GM23338 (cell line): ENCODE measurements around the gene NWD2. TPM values are rescaled to one million over a fixed set of nuclear protein-coding genes. Genes with fewer than 3 reads are reported as not detected.

ENCODE experiments used
- ATAC-seq: fragments of 200-7000 bp; cut with Tn5 transposase; 3 replicates; pipeline ENCODE4 v1.9.1; 2020
- DNase-seq: peaks from one replicate; pipeline ENCODE4 v3.0.0-alpha.2; 2015; ENCODE audit warnings: low spot score
- H2AFZ ChIP-seq: fragments of 200-600 bp; sonication (generic); 2 replicates; pipeline ENCODE4 v1.8.0; 2016; ENCODE audit warnings: antibody characterized with exemption, mild to moderate bottlenecking, moderate library complexity
- H3F3A ChIP-seq: fragments of 200-600 bp; sonication (generic); replicated peaks from 2 replicates; pipeline ENCODE4 v1.8.0; 2017; ENCODE audit warnings: antibody characterized with exemption, mixed run types, low read depth
- H3K27ac ChIP-seq: fragments of 200-600 bp; sonication (generic); 2 replicates; pipeline ENCODE4 v1.6.1; 2016; ENCODE audit warnings: low read depth
- H3K27me3 ChIP-seq: fragments of 200-600 bp; sonication (generic); 2 replicates; pipeline ENCODE4 v1.8.0; 2016; ENCODE audit warnings: mild to moderate bottlenecking, mixed run types, moderate library complexity; ENCODE audit not compliant: insufficient read depth
- H3K36me3 ChIP-seq: fragments of 200-600 bp; sonication (generic); 2 replicates; pipeline ENCODE4 v1.8.0; 2016; ENCODE audit warnings: mild to moderate bottlenecking; ENCODE audit not compliant: insufficient read depth
- H3K4me1 ChIP-seq: fragments of 200-600 bp; sonication (generic); 2 replicates; pipeline ENCODE4 v1.8.0; 2016; ENCODE audit warnings: mild to moderate bottlenecking, moderate library complexity; ENCODE audit not compliant: insufficient read depth
- H3K4me2 ChIP-seq: fragments of 200-600 bp; sonication (generic); 2 replicates; pipeline ENCODE4 v1.7.1; 2017; ENCODE audit warnings: mixed run types
- H3K4me3 ChIP-seq: fragments of 200-600 bp; sonication (generic); 2 replicates; pipeline ENCODE4 v1.6.1; 2016; ENCODE audit warnings: mixed run types
- H3K79me2 ChIP-seq: fragments of 200-600 bp; sonication (generic); replicated peaks from 2 replicates; pipeline ENCODE4 v1.8.0; 2017; ENCODE audit warnings: mild to moderate bottlenecking; ENCODE audit not compliant: insufficient read depth
- H3K9me2 ChIP-seq: fragments of 200-600 bp; sonication (generic); 2 replicates; pipeline ENCODE4 v1.8.0; 2017; ENCODE audit not compliant: insufficient read depth
- H4K20me1 ChIP-seq: fragments of 200-600 bp; sonication (generic); replicated peaks from 2 replicates; pipeline ENCODE4 v1.8.0; 2017; ENCODE audit warnings: mild to moderate bottlenecking; ENCODE audit not compliant: insufficient read depth
- H3K27ac Mint-ChIP-seq: 2 replicates; pipeline ENCODE4 v1.8.0; 2020; ENCODE audit warnings: inconsistent platforms, mild to moderate bottlenecking, moderate library complexity, mixed read lengths
- H3K27me3 Mint-ChIP-seq: 3 replicates; pipeline ENCODE4 v1.8.0; 2022; ENCODE audit warnings: low read depth, mild to moderate bottlenecking, moderate library complexity, mixed read lengths, inconsistent platforms; ENCODE audit not compliant: insufficient read depth, poor library complexity
- H3K36me3 Mint-ChIP-seq: 3 replicates; pipeline ENCODE4 v1.8.0; 2021; ENCODE audit warnings: low read depth, mild to moderate bottlenecking, inconsistent platforms, moderate library complexity, mixed read lengths
- H3K4me1 Mint-ChIP-seq: 3 replicates; pipeline ENCODE4 v1.8.0; 2020; ENCODE audit warnings: mild to moderate bottlenecking, inconsistent platforms, mixed read lengths
- H3K4me3 Mint-ChIP-seq: 3 replicates; pipeline ENCODE4 v1.8.0; 2021; ENCODE audit warnings: moderate library complexity, mild to moderate bottlenecking, inconsistent platforms, mixed read lengths
- H3K9me3 Mint-ChIP-seq: 3 replicates; pipeline ENCODE4 v1.8.0; 2020; ENCODE audit warnings: moderate library complexity, mild to moderate bottlenecking, inconsistent platforms, mixed read lengths
- EZH2 ChIP-seq: fragments of 200-600 bp; sonication (generic); IDR thresholded peaks from one replicate; pipeline ENCODE4 v1.8.0; 2017; ENCODE audit warnings: antibody characterized with exemption, mild to moderate bottlenecking, low read depth; ENCODE audit not compliant: unreplicated experiment
- JUNB ChIP-seq: IDR thresholded peaks from one replicate; pipeline ENCODE4 v1.6.1; 2016; ENCODE audit warnings: antibody characterized with exemption; ENCODE audit not compliant: unreplicated experiment
- ZNF462 ChIP-seq: fragments of 250-450 bp; sonication (Bioruptor Pico); IDR thresholded peaks from 2 replicates; pipeline ENCODE4 v1.5.0; 2020; ENCODE audit warnings: mild to moderate bottlenecking, moderate library complexity
- polyA plus RNA-seq: library from polyadenylated mRNA; unstranded; fragments of >200 nt; fragmentation: Nextera tagmentation; extraction: Ambion mirVana; gene quantifications from 2 replicates; pipeline ENCODE4 v1.2.1, GENCODE V29; 2016
- total RNA-seq: library from RNA; depleted of rRNA; stranded (reverse); fragments of >200 nt; shearing (Covaris generic); gene quantifications from 2 replicates; pipeline ENCODE4 v1.2.3, GENCODE V29; 2014

The NWD2 gene
- total and polyA plus RNA-seq, 2 experiments from 2014 or later = 0.07 TPM; not detected in 1

DNA sequence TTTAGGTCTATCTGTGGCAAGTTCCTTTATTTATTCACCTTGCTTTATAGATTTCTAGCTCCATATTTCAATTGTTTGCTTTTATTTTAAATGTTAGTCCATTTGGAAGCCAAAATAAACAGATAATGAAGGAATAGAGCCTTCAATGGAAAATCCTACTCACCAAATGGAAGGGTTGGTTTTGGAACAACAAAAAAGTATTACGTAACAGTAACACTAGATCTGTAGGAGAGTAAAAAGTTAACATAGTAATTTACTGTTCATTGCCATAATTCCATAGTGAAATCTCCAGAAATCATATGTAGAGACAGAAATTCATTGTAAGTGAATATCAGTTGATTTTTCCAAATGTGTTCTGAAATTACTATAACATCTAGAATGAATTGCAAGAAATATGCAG, 34.6 kb downstream of the NWD2 start:
- no peaks in the 10 kb centered on the region for H3K27me3 Mint-ChIP-seq
- H3K79me2 ChIP-seq = no peaks in the 10 kb centered on the region
- ATAC-seq = no peak

More for the DNA sequence above, 34.6 kb downstream of the NWD2 start:
- H4K20me1 ChIP-seq = no peaks in the 10 kb centered on the region
- no peaks in the 10 kb centered on the region for H3K27me3 ChIP-seq
- Mint-ChIP-seq H3K4me3 (no peak overlapping the region), H3K36me3 (no peaks in the 10 kb centered on the region), H3K27ac (no peak overlapping the region), H3K4me1 (peaks cover 3% of the 10 kb centered on the region; the same call in 1 of the 3 replicates), H3K9me3 (no peaks in the 10 kb centered on the region)
- no peaks in the 10 kb centered on the region for H3K4me1 ChIP-seq
- TF ChIP-seq JUNB (no peak), ZNF462 (CRISPR knock-in tag) (no peak), EZH2 (no peak)
- H2AFZ ChIP-seq = no peak overlapping the region
- no peaks in the 10 kb centered on the region for H3K9me2 ChIP-seq
- no peaks in the 10 kb centered on the region for H3K36me3 ChIP-seq
- H3K27ac ChIP-seq = no peak overlapping the region
- H3K4me3 ChIP-seq = no peak overlapping the region
- H3F3A ChIP-seq = no peaks in the 10 kb centered on the region
- DNase-seq = no peak
- H3K4me2 ChIP-seq = no peak overlapping the region
